SKM-1 treated with dmso at 0.1 percent for 144 hours (cell line): ENCODE measurements around the gene TFB2M.
"Not testable (repeated sequence)": the region's sequence is repeated elsewhere in the genome, so short reads cannot be mapped to it uniquely, and the experiment has no call there.

Experiments used
- DNase-seq: peaks from one replicate; lab custom pipeline; 2025; ENCODE audit not compliant: unreplicated experiment; lab: John Stamatoyannopoulos, UW

TFB2M gene

DNA sequence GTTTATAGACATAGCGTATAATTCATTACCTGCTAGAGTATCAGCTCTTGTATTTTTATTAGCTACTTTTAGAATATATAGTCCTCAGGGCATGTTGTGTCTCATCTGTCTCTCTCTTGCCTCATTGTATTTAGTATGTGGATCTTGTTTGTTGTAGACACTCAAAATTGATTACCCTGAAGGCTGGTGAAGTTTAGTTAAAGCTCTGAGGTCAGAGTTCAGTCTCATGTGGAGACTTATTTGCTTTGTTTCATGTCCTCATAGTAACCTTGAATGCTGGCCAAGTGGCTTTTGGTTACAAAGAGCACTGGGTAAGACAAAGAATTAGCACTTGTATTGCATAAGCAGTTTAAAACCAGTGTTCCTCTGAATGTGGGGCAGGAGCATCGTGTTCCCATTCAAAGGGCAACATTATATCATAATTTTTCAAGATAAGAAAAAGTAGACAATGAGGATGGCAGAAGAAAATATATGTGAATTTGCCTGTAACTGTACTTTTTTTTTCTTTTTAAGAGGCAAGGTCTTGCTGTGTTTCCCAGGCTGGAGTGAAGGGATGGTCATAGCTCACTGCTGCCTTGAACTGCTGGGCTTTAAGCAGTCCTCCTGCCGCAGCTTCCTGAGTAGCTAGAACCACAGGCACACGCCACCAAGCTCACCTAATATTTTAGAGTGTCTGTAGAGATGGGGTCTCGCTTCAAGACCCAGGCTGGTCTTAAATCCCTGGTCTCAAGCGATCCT, 17.6 kb upstream of the TFB2M start:
- DNase-seq: peak; percentile 36

DNA sequence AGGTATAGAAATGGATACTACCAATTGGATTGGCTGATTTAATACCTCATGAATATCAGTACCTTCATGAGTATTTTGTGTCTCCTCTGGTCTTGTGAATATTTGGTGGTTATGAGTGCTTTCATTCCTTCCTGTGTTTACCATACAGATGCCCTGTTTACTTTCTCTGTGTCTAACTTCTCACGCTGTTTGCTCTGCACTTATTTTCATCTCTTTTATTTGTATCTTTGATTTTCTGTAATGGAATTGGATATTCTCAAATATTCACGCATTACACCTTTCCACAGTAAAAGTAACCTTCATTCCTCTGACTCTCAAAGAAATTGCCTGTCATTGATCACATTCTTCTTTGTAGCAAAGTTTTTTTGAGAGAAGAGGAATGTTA, 17.0 kb upstream of the TFB2M start:
- DNase-seq: no peak

DNA sequence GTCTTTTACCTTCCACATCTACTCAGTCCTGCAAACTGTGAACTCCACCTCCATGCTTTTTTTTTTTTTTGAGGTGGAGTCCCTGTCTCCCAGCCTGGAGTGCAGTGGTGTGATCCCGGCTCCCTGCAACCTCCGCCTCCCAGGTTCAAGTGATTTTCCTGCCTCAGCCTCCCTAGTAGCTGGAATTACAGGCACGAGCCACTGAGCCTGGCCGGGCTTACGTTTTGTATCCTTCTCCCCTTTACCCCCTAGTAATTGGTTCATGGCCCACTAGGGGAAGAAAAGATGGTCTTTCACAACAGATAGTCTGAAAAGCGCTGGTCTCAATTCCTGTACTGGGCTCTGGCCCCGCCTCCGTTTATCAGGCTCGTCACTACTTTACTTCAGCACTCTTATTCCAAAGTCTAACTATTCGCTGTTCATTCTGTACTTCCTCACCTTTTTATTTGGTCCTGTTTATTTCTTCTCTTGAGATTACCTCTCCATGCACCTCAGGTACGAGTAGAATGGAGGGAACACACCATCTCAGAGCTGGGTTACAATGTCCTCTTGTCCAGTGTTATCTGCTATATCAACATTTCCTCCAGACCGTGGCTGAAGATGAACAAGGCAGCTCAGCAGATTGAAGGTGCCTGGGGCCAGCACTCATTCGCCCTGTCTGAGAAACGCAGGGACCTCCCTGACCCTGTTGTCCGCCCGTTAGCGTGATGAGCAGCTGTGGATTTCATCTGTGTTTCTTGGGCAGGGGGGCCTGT, 16.4 kb upstream of the TFB2M start:
- DNase-seq: no peak

DNA sequence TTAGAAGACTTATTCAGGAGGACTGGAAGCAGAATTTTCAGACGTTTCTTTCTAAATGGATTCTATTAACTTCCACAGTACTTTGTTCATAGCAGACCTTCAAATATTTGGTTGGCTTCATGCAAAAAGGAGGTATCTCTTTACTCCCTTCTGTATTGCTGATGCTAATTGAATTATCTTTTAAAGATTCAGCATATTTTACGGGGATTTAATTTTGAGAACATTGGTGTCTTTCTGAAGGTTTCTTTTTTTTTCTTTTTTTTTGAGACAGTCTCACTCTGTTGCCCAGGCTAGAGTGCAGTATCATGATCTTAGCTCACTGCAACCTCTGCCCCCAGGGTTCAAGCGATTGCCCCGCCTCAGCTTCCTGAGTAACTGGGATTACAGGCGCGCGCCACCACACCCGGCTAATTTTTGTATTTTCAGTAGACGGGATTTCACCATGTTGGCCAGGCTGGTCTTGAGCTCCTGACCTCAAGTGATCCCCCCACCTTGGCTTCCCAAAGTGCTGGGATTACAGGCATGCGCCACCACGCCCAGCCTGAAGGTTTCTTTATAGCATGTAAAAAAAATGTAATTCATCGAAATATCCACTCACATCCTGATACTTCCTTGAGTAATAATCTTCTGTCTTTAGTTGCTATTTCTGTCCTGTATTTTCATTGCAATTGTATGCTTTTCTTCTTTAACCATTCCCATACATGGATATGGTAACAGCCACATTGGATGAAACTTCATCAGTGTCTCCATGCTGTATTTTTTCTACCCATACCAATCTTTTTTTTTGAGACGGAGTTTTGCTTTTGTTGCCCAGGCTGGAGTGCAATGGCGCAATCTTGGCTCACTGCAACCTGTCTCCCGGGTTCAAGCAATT, 14.7 kb upstream of the TFB2M start:
- no peak for DNase-seq

DNA sequence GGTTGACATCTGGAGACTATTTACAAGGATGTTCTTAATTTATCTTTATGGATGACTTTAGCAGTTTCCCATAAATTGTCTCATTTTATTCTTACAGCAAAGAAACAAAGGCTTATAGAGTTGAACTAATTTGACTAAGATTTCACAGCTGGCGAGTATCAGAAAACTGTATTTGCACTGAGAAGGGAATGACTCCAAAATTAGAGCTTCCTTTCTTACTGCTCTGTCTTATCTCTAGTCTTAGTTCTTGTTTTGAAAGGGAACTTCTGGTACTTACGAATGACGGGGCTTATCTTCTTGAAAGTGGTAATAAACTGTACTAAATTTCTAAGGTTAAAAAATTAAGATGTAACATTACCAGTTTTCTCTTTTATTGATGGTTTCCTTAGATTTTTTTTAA, 13.8 kb upstream of the TFB2M start:
- DNase-seq: peak; percentile 44

DNA sequence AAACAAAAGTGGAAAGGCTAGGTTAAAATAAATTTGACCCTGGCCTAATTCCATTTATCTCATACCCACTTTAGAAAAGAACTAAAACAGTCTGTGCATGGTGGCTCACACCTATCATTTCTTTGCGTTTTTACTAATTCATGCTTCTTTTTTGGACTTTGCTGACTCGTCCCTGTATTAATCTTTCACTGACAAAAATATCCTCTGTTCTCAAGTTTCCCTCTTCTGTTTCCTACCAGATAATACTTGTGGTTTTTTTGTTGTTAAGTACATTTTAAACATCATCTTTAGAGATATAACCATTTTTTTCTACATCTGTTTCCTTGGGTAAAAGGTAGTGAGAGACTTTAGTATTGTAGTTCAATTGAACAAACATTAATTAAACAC, 11.7 kb upstream of the TFB2M start:
- DNase-seq: no peak

DNA sequence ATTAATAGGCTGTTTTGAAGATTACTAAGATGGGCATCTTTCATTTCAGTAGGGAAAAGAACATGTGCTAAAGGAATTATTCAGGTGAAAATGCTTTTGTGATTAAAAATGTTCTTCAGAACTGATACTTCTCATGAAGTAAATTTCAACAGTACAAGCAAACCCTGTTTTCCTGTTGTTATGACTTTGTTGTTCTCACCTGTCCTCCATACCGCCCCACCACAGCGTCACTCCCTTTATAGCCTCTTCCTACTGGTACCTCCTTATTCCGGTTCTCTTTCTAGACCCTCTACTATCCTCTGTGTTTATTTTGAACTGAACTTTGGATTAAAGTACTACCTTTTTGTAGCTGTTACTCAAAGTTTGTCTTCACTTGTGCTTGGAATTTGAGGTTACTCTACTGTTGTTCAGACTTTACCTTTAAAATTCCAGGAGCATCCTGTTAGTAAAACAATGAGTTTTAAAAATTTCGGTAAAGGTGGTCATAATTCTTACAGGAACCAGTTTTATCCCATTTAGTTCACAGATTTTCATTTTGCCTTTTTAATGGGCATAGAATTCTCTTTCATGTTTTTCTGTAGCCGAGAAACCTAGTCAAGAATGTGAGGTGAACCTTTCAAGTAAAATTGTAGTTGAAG, 11.1 kb upstream of the TFB2M start:
- no peak for DNase-seq

DNA sequence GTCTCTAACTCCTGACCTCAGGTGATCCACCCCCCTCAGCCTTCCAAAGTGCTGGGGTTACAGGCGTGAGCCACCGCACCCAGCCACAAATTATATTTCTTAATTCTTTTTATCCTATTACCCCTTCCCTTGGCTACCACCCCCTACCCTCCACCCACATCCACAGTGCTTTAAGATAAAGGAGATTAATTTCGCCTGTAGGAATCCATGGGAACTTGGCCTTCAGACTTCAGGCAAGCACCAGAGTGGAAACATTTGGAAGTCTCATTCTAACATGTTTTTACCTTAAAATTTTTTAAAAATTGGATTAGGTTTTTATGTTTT, 10.6 kb upstream of the TFB2M start:
- DNase-seq: no peak

DNA sequence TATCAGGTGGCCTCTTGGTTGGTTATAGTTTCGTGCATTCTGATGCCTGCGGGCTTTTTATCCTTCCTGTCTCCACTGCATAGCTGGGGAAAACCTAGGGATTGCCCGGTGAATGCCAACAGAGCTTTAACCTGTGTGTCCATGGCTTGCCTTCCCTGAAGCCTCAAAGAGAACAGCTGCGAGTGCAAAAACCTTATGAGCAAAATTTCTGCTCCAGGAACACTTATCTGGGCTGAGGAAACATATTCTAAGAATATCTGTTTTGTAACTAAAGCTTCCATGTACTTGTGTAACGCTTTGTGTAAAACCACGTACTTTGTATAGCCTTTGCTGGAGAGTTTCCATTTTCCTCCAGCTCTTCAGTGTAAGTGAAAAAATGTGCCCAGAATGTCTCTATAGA, 7.4 kb upstream of the TFB2M start:
- peak; percentile 75 for DNase-seq

DNA sequence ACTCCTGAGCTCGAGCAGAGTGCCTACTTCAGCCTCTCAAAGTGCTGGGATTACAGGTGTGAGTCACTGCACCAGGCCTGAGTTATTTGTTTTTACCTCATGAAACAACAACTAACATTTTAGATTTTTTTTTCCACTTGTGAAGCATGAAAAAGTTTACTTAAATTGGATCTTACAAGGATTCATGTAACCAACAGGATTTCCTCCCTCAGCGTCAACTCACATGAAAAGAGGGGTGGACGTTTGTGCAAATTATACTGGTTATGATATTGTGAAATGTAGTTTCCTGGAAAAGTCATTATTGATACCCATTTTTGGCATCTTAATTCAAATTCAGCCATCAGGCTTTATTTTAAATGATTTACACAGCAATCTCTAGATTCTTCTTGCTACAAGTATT, 6.7 kb upstream of the TFB2M start:
- no peak for DNase-seq

DNA sequence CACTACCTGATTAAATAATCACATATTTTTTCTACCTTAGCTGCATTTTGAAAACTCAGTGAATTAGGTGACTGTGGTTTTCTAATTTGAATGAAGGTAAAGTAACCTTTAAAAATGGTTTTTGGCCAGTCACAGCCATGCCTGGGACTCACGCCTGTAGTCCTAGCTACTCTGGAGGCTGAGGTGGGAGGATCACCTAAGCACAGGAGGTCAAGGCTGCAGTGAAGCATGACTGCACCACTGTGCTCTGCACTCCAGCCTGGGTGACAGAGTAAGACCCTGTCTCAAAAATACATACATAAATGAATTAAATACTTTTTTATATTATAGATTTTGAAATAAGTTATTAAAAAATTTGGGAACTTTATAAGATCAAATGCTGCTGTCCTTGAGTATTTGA, 5.9 kb upstream of the TFB2M start:
- DNase-seq: no peak

DNA sequence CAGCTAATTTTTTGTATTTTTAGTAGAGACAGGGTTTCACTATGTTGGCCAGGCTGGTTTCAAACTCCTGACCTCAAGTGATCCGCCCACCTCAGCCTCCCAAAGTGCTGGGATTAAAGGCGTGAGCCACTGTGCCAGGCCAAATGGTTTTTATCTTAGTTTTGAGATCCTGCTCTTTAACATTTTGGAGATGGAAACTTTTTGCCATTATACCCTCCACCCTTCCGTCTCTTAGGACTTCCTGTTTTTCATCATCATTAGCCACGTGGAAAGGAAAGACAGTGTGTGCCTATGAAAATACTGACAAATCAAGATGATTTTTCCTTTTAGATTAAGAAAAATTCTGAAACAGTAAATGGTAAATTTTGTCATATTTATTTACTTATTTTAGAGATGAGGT, 5.2 kb upstream of the TFB2M start:
- peak; percentile 70 for DNase-seq

DNA sequence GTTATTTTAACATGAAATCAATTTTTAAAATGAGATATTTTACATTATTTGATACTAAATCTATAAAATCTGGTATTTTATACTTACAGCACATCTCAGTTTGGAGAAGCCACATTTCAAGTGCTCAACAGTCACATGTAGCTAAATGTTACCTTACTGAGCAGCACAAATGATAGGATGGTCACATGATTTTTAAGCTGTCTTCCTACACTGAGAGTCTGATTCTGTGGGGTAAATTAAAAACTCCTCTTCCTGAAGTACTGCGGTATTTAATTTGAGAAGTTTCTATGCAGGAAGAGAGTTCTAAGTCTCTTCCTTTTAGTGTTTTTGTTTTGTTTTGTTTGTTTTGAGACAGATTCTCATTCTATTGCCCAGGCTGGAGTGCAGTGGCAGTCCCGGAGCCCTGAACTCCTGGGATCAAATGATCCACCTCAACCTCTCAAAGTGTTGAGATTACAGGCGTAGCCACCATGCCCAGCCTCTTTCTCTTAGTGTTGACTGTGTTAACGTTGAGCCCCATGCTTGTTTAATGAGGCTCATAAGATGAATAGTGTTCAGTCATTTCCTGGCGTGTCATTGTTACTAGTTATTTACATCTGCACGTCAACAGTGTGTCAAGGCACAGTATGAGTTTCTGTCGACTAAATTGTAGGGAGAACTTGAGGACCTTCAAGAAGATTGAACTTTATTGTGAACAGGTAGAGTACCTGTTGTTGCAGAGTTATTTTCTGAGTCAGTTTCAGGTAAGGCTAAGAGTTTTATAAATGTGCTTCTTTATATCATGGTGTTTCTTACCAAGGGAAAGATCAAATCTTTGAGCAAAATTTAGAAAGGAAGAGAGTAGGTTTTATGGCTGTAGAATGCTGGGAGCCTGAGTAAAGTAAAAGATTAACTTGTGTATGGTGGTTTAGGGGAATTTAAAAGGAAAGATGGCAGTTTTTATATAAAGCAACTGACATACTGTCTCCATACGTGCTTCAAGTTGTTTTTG, 3.5 kb upstream of the TFB2M start:
- no peak for DNase-seq

DNA sequence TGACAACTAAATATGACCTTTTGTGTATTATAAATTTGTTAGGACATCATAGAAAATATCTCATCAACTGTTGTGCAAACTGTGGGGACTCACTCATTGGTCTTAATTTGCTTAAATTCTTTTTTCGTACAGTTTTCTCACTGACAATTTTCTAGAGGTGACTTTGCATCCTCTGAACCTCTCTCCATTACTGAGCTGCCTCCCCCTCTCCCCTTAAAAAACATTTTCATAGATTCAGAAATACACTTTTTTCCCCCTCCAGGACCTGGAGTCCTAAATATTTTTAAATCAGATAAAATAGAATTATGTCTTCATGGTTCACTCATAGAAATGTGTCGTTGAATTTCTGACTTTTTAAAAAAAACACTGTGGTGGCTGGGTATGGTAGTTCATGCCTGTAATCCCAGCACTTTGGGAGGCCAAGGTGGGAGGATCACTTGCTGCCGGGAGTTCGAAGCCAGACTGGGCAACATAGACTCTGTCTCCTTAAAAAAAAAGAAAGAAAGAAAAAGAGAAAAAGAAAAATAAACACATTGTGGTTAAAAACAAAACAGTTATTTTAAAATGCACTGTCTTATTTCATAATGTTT, 1.7 kb upstream of the TFB2M start:
- no peak for DNase-seq

DNA sequence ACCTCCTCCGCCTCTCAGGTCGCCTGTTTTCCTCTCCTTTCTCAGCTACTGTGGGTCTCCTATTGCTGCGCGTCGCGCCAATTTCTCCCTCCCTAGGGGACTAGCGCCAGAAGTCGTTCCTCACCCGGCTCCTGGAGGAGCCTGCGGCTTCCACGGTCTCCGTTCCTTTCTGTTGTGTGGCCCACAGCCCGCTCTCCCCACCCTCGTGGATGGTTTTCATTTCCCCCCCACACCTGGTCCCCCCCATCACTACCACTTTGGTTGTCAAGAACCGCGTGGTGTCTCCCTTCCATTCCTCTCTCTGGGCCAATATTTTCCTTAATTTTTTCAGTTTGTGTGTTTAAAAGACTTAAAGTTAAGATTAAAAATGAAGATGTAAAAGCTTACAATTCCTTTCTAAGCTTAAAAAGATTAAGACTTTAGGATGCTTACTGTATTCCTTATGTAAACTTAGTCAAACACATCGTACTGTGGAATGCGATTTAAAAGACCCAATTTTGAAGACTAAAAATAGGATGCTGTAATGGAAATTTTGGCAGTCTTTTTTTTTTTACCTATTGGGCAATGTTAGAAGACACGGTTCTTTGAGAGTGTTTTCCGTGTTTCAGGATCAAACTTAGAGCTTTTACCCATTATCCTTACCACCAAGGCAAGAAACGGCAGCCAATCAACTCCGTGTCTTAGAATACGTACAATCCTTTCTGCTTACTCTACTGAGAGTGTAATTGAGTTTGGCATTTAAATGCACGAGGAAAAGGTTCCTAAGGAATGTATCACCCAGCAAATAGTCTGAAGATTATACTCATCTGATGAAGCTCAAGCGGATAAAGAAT, 968 bp upstream of the TFB2M start:
- DNase-seq: peak; percentile 34

DNA sequence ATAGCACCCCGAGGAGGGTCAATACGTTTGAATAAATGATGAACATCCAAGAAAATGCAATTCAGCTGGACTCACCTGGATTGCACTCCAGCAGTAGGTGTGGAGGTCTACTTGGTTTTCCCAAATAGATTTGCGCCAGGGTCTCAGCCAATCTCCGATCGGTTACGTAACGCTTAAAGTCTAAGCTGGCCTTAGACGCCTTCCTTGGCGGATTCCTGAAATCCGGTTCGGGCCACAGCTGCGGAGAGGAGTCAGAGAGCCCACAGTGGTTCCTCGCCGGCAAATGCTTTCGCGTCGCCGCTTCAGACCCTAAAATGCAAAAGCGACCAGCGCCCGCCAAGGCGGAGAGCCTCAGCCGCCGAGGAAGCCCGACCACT, 322 bp downstream of the TFB2M start:
- no peak for DNase-seq

DNA sequence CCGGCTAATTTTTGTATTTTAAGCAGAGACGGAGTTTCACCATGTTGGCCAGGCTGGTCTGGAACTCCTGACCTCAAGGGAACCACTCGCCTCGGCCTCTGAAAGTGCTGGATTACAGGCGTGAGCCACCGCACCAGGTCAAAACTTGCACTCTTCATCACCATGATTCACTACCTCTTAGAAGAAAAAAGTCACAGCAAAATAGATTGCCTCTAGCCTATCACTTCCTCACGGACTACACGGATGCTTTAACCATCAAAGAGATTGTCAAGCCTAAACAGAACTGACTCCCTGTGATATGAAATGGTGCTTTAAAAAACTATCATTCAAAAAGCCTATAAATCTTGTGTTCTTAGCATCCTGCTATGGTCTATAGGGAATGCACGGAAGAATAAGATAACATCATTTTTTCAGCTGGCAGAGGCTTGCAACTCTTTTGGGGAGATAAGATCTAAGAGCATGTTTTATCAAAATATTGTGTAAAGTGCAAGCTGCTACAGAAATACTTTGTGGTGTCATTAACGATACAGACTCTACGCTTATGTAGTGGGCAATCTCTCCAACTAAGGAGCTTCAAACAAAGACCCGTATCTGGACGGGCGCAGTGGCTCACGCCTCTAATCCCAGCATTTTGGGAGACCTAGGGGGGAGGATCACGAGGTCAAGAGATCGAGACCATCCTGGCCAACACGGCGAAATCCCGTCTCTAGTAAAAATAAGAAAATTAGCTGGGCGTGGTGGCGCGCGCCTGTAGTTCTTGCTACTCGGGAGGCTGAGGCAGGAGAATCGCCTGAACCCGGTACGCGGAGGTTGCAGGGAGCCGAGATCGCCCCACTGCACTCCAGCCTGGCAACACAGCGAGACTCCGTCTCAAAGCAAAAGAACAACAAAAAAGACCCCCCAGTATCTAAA, 966 bp downstream of the TFB2M start:
- DNase-seq: no peak

DNA sequence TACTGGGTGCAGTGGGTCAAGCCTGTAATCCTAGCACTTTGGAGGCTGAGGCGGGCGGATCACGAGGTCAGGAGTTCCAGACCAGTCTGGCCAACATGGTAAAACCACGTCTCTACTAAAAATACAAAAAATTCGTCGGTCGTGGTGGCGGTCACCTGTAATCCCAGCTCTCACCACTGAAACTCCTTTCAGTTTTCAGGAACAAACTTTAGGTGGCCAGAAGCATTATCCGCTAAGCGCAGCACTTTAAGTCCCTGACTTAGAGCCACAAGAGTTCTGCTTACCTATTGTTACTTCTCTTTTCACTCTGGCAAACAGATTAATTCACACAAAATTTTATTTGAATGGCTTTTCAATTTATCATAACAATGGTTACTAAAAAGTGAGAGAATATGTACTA, 5.2 kb downstream of the TFB2M start:
- not testable (repeated sequence) for DNase-seq
